SU-DHL-6 (cell line): ENCODE measurements around the gene SLC9A5.

Source experiments
- H2AFZ ChIP-seq: fragments of 200-600 bp; sonication (generic); 2 replicates; pipeline ENCODE4 v1.6.1; 2014; ENCODE audit warnings: low read depth, mild to moderate bottlenecking, moderate library complexity, mixed read lengths, antibody characterized with exemption, low read length; ENCODE audit not compliant: severe bottlenecking
- H3F3A ChIP-seq: fragments of 200-600 bp; shearing (Covaris generic); 2 replicates; pipeline ENCODE4 v1.6.0; 2016; ENCODE audit warnings: antibody characterized with exemption, mild to moderate bottlenecking; ENCODE audit not compliant: insufficient read depth
- H3K27ac ChIP-seq: fragments of 200-600 bp; sonication (generic); 2 replicates; pipeline ENCODE4 v1.5.1; 2016; ENCODE audit warnings: low read depth, mild to moderate bottlenecking, low read length, moderate library complexity, mixed read lengths
- H3K27me3 ChIP-seq: fragments of 200-600 bp; sonication (generic), shearing (Covaris generic); 2 replicates; pipeline ENCODE4 v1.6.0; 2014; ENCODE audit warnings: mild to moderate bottlenecking, low read length
- H3K36me3 ChIP-seq: fragments of 200-600 bp; sonication (generic); 2 replicates; pipeline ENCODE4 v1.6.1; 2014; ENCODE audit warnings: mild to moderate bottlenecking, low read length, mixed read lengths
- H3K4me2 ChIP-seq: fragments of 300-600, 200-600 bp; shearing (Covaris generic), sonication (generic); 2 replicates; pipeline ENCODE4 v1.6.0; 2014; ENCODE audit warnings: low read length, low read depth, mild to moderate bottlenecking; ENCODE audit not compliant: poor library complexity, severe bottlenecking
- H3K4me3 ChIP-seq: fragments of 200-600 bp; sonication (generic); 2 replicates; pipeline ENCODE4 v1.5.1; 2014; ENCODE audit warnings: antibody characterized with exemption, low read length, mild to moderate bottlenecking, mixed read lengths; ENCODE audit not compliant: insufficient read depth, poor library complexity, severe bottlenecking
- H3K79me2 ChIP-seq: fragments of 200-600 bp; sonication (generic); 2 replicates; pipeline ENCODE4 v1.6.1; 2014; ENCODE audit warnings: mild to moderate bottlenecking, low read length, moderate library complexity; ENCODE audit not compliant: insufficient read depth
- H3K9ac ChIP-seq: fragments of 200-600 bp; sonication (generic); 2 replicates; pipeline ENCODE4 v1.7.0; 2014; ENCODE audit warnings: mild to moderate bottlenecking, low read length
- H3K9me2 ChIP-seq: fragments of 200-600 bp; sonication (generic); replicated peaks from 2 replicates; pipeline ENCODE4 v1.6.1; 2014; ENCODE audit warnings: low read length; ENCODE audit not compliant: insufficient read depth
- H3K9me3 ChIP-seq: fragments of 200-600 bp; sonication (generic); 2 replicates; pipeline ENCODE4 v1.6.1; 2014; ENCODE audit warnings: low read length, mixed read lengths; ENCODE audit not compliant: insufficient read depth
- H4K20me1 ChIP-seq: fragments of 200-600 bp; sonication (generic); 2 replicates; pipeline ENCODE4 v1.6.1; 2014; ENCODE audit warnings: low read depth, mild to moderate bottlenecking, antibody characterized with exemption, low read length, moderate library complexity, mixed read lengths
- CTCF ChIP-seq: fragments of 200-600 bp; sonication (generic); IDR thresholded peaks from one replicate; pipeline ENCODE4 v1.5.1; 2017; ENCODE audit warnings: antibody characterized with exemption, mild to moderate bottlenecking, low read length, moderate library complexity; ENCODE audit not compliant: insufficient read depth, poor library complexity, severe bottlenecking
- EZH2phosphoT487 ChIP-seq: fragments of 200-600 bp; sonication (generic), shearing (Covaris generic); conservative IDR thresholded peaks from 2 replicates; pipeline ENCODE4 v1.6.1; 2018; ENCODE audit warnings: mild to moderate bottlenecking, antibody characterized with exemption, low read length, moderate library complexity, mixed read lengths

SLC9A5 gene

GRCh38 chr16:67202956-67203493 lies 45.8 kb upstream of the SLC9A5 start:
- Histone ChIP-seq H4K20me1 (no peaks in the 10 kb centered on the region), H3K4me2 (no peak overlapping the region), H3K36me3 (no peaks in the 10 kb centered on the region), H3K4me3 (no peak overlapping the region), H3K9ac (no peak overlapping the region), H2AFZ (no peak overlapping the region), H3K79me2 (no peaks in the 10 kb centered on the region), H3K27me3 (no peaks in the 10 kb centered on the region), H3K9me2 (no peaks in the 10 kb centered on the region), H3F3A (no peaks in the 10 kb centered on the region), H3K27ac (no peak overlapping the region), H3K9me3 (no peaks in the 10 kb centered on the region)
- TF ChIP-seq CTCF (no peak), EZH2phosphoT487 (no peak)

GRCh38 chr16:67204076-67204475 lies 44.7 kb upstream of the SLC9A5 start:
- H3K36me3 ChIP-seq: no peaks in the 10 kb centered on the region

GRCh38 chr16:67206129-67206837 lies 42.5 kb upstream of the SLC9A5 start:
- Histone ChIP-seq H2AFZ (no peak overlapping the region), H3K27me3 (no peaks in the 10 kb centered on the region), H3K9ac (no peak overlapping the region), H3K79me2 (no peaks in the 10 kb centered on the region), H3K9me2 (no peaks in the 10 kb centered on the region), H4K20me1 (no peaks in the 10 kb centered on the region), H3K36me3 (no peaks in the 10 kb centered on the region), H3K4me2 (no peak overlapping the region), H3K9me3 (no peaks in the 10 kb centered on the region), H3K4me3 (no peak overlapping the region), H3K27ac (no peak overlapping the region), H3F3A (no peaks in the 10 kb centered on the region)
- TF ChIP-seq EZH2phosphoT487: no peak
- TF ChIP-seq CTCF: no peak

More at GRCh38 chr16:67204076-67204475, 44.7 kb upstream of the SLC9A5 start:
- no peak overlapping the region for H3K4me3 ChIP-seq
- H2AFZ ChIP-seq: no peak overlapping the region
- no peaks in the 10 kb centered on the region for H3K79me2 ChIP-seq
- no peak overlapping the region for H3K9ac ChIP-seq
- H3K9me2 ChIP-seq: no peaks in the 10 kb centered on the region
- H3F3A ChIP-seq: no peaks in the 10 kb centered on the region
- H4K20me1 ChIP-seq: no peaks in the 10 kb centered on the region
- no peak overlapping the region for H3K27ac ChIP-seq
- no peaks in the 10 kb centered on the region for H3K9me3 ChIP-seq
- H3K27me3 ChIP-seq: no peaks in the 10 kb centered on the region
- TF ChIP-seq EZH2phosphoT487: no peak
- TF ChIP-seq CTCF: no peak
- no peak overlapping the region for H3K4me2 ChIP-seq
